Raji (cell line): ENCODE measurements around the gene AFF3.

Source experiments
- POLR2A ChIP-seq: IDR thresholded peaks from 2 replicates; pipeline ENCODE4 v1.6.1; 2011; ENCODE audit warnings: low read depth, low read length, control low read depth; ENCODE audit not compliant: insufficient read depth

Gene AFF3

DNA sequence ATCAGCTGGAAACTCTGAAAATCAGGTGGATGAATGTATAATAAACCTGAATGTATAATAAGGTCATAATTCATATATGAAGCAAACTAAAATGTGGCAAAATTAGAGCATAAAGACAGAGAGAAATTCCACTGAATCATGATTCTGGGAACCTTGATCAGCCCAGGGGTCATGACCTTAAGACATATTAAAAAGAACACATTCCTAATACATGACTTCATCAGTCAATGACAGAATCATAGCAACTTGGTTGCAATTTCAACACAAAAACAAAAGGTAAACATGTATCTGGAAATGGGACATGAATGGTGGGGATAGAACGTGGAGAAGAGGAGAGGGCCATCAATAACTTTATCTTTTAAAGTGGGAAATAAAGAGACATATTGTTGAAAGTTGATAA is 17.6 kb downstream of the AFF3 start:
- no peak for TF ChIP-seq POLR2A

DNA sequence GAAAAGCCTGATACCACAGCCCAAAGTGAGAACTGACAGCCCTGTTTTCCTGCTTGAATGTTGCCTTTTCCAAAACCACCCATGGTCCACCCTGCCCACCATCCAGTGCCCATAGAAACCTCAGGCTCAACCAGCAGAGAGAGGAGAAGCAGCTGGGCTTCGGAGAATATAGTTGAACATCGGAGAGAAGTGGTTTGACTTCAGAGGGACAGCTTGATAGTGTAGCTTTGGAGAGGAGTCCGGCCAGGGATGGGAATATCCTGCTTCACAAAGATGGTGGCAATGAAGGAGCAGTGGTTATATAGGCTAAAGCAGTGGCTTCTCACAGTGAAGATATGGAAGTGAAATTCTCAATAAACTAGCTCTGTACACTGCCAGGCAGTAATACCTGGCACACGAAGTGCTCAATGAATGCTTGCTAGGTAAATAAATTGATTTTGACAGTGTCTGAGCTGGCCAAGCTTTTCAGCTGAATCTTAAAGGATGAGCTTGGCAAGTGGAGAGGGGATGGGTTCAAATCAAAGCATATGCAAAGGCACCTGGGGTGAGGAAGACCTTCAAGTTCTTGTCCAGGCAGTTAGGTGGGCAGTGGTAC is 21.2 kb downstream of the AFF3 start:
- TF ChIP-seq POLR2A = no peak

DNA sequence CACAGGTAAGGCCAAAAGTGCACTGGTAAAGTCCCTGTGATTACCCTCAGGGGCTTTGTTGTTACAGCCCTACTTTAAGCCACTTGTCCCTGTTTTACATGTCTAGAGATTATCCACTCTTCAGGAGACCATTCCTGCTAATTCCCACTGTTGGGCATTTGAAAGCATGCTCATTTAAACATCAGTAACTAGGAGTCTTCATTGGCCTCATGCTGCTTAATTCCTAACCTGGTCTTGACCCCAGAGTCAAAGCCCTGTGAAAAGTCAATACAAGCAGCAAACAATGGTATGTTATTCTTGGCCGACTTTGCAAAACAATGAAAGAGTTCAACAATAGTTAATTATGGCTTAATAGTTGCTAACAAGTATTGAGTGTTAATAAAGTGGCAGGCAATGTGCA is 23.2 kb downstream of the AFF3 start:
- TF ChIP-seq POLR2A = no peak

DNA sequence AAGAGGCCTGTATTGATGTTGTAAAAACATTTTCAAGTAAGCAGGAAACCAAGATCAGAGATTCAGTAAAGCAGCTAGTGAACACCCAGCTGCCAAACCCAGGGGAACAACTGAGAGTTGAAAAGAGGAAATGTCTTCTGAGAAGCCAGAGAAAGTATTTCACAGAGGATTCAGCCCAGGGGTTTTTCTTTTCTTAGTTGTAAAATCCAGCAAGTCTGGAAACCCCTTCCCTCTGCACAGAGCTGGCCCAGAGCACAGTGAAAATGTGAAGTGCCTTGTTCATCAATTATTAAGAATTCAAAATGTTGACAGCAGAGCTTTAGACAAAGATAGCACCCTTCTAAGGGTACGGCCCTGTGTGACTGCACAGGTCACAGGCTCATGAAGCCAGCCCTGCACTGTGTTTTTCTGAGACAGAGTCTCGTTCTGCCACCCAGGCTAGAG is 28.4 kb downstream of the AFF3 start:
- no peak; the same call in 1 of the 2 replicates for TF ChIP-seq POLR2A

DNA sequence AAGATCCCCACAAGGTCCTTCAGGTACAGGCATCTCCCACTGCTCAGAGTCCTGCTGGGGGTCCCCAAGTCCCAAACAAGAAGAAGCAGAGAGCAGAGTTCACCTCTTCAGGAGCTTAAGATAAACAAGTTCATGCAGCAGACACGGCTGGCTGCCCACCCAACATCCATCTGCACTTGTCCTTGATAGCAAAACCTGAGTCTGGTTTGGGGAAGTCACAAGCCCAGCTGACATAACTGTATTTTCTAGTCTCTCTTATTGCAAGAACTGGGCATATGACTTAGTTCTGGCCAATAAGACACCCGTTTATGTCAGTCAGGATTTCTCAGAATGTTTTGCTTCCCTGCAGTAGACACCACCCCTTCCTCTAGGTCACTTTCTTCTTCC is 31.8 kb downstream of the AFF3 start:
- TF ChIP-seq POLR2A = peak; percentile 17; the same call in 1 of the 2 replicates

DNA sequence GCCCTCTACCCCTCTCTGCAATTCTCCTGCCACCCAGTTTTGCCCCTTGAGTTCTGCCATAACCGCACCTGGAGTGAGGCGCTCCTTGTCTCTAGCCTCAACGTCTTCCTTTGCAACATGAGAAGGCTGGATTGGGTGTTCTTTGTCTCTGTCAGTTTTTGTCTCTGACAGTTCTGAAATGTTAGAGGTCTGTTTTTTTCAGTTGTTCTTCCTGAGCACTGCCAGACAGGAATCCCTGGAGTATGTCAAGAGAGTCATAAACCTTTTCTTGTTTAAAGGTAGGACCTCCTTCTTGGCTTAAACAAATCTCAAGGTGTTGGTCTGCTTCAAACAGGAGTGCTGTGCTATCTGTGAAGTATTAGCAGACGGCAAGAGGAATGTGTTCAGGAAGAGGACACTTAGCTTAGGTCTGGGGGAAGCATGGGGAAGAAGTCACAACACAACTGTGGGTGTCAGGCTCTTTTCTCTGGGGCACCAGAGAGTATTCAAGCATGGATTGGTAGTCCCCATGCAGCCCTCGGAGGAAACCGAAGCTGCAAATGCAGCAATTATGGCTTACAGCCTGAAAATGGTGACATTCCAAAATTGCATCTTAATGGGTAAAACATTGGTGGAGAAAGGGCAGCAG is 32.3 kb downstream of the AFF3 start:
- TF ChIP-seq POLR2A = no peak

DNA sequence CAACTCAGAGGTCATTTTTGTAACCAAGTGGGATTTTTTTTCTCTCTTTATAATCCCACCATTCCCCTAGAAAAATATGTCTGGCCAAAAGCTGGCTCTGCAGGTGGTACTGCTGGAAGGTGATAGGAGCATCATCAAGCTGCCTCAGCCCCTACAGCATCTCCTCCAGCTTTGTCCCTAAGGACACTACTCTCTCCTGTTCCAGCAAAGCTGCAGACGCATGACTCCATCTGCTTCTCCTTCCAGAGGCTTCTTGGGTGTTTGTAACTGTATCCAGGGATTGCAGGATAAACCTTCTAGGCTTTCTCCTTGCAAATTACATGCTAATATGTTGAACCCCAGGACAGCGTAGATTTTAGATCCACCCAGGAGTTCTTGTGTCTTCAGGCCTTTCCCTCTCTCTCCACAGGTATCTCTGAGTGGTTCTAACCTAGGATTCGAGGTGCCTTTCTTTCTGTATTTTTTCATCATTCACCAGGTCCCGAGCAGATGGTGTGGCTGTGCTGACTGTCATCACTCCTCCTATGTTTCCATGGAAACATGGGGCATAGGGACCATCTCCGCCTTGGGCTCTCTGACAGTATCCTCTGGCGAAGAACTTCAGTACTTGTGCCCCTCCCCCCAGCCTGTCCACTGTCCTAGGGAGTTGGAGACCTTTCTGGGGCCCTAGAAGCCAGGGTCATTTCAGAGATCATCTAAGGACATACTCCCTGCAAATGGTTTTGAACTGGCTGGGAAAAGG is 34.3 kb downstream of the AFF3 start:
- TF ChIP-seq POLR2A = no peak

DNA sequence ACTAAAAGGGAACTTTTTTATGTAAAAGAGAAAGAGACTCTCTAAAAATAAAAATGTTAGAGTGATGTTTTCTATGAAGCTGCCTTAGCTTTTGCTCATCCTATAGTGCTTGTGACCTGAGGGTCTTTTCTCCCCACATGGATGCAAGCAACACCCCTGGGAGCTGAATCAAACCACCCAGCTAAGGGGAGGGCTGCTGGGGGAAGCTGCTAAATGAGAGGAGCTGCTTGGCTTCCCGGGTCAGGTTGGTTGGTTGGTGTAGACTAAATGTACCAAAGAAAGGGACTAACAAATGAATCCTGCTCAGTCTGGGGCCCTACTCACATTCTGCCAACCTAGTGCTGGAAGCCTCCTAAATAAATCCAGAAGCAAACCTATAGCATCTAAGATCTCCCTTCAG is 35.0 kb downstream of the AFF3 start:
- no peak for TF ChIP-seq POLR2A

DNA sequence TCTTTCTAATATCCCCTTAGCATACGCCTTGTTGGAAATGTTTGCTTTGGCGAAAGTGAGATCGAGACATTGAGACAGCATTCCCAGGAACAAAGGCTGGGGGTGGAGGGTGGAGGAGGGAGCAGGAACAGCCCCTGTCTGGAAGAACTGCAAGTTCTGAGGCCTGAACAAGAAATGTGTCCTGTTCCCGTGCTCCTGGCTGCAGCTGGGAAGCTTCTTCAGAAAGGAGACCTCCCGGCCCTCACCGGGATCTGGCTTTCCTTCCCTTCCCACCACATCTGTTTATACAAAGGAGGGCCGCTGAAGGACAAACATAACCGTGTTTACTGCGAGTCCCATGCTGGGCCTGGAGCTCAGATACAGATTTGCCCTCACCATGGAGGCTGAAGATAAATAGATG is 35.9 kb downstream of the AFF3 start:
- TF ChIP-seq POLR2A = no peak

DNA sequence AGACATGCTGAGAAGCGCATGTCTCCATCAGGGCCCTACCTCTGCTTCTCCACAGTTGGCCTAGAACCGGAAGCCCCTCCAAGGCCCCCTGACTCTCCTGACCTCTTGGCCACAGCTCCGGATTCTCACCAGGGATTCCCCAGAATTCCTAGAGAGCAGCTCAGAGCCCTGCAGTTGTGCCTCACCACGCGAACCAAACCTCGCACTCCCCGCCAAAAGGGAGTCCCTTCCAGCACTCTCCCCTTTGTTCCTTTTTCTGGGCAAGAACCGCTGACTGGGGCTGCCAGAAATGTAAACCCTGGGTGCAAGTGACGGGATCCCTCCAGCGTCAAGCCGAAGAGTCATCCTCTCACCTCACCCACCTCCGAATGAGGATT is 36.7 kb downstream of the AFF3 start:
- no peak for TF ChIP-seq POLR2A

DNA sequence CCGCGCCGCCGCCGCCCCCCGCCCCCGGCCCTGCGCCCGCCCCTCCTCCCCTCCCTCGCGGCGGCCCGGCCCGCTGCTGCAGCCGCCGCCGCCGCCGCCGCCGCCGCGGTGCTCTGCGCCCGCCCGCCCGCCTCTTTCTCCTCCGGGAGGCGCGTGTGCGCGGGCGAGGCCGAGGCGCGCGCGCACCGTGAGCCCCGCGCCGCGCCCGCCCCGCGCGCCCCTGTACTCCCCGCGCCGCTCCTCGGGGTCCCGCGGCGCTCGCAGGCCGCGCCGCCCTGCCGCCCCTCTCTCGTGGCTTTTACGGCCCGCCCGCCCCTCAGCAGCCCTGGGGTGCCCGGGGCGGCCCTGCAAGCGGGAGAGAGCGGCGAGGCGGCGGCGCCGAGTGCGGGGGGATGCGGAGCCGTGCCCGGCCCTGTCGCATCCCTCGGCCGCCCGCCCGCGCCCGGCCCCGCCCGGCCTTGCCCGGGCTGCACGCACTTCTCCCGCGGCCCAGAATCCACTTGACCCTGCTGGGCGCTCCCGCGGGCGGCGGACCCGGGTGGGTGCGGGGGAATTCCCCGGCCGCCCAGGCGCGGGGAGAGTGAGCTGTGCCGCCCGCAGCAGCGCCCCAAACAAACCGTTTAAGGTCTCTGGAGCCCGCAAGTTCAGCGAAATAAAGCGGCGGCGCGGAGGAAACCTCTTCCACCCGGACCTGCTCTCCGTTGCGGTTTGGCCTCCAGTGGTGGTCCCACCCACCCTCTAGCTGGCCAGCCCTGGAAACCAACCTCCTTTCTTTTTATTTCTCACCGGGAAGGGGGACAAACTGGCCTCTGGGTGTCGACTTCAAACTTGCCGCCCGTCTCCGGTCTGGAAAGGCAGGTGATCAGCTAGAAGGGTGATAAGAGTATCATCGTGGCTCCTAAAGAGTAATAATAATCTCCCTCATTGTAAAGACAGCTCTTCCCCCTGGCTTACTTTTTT is 37.4 kb downstream of the AFF3 start:
- no peak for TF ChIP-seq POLR2A

DNA sequence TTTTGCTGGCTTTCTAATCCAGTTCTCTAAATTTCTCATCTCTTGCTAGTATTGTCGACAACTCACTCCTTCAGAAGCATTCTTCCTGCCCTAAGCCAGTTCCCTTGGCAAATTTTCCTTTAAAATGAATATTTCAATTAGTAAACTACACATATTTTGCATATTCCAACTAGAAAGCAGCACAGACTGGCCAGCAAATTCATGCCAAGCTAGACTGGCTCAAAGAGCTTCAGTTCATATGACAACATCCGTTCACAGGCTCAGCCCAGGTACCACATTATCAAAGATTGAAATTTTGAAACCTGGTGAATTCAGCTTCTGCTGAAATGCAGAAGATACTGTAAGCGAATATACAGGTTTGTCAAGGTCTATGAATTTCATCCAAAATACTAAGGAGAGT is 64.5 kb downstream of the AFF3 start:
- no peak for TF ChIP-seq POLR2A

DNA sequence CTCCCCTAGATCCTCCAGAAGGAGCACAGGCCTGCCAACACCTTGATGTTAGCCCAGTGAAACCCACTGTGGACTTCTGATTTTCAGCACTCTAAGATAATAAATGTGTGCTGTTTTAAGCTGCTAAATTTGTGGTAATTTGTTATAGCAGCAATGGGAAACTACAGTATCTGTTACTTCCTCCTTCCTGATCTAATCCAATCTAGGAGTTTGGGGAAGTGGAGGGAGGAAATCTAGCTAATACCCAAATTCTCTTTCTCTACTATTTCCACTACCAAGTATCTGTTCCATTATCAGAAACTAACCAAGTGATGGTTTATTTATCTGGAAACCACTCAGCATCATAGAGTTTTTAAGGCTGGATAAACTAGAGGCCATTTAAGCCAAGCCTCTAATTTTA is 64.9 kb downstream of the AFF3 start:
- TF ChIP-seq POLR2A = no peak

DNA sequence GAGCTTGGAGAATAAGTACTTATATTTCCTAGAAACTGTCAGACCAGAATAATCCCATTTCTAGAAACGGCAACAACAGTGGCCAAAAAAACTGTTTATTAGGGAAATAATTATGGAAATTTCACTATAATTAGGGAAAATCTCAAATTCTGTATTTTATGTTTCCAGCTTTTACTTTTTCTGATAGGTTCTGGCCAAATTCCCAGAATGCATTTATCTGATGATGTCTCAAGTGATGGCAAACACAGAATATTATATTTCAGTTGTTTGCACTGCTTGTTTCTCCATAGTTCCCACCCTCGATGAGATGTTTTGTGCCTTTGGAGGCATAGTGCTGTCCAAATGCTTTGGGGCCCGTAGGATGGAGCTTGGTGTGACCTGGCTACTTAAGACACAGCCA is 66.9 kb downstream of the AFF3 start:
- TF ChIP-seq POLR2A = no peak

DNA sequence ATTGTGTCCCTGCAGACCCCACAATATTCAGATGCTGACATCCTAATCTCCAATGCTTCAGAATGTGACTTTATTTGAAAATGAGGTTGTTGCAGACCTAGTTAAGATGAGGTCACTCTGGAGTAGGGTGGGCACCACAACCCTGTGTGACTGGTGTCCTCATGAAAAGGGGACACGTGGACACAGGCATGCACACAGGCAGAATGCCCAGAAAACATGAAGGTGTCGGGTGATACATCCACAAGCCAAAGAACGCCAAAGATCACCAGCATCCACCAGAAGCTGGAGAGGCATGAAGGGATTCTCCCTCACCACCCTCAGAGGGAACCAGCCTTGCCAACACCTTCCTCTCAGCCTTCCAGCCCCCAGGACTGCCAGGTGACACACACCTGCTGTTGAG is 69.3 kb downstream of the AFF3 start:
- no peak for TF ChIP-seq POLR2A
